Sigmoid colon (tissue), 4 donors: ENCODE data around the gene SLIT1.

Experiments
- CTCF ChIP-seq, 4 experiments: fragments of 450-650 bp in 3 of 4; fragments of 200-600 bp in 1 of 4; IDR thresholded peaks; one replicate each; pipeline ENCODE4 v1.5.1; 2016 to 2019; ENCODE audit warnings: antibody characterized with exemption in 4 of 4, mild to moderate bottlenecking in 3 of 4, moderate library complexity in 2 of 4
- POLR2A ChIP-seq, 2 donors: fragments of 450-650 bp; IDR thresholded peaks; one replicate each; pipeline ENCODE4 v1.6.1; 2016; ENCODE audit warnings: antibody characterized with exemption in 2 of 2, mild to moderate bottlenecking in 2 of 2, moderate library complexity in 2 of 2
- POLR2AphosphoS5 ChIP-seq, 4 donors: sonication (generic); formaldehyde crosslinking; IDR thresholded peaks; one replicate each; pipeline ENCODE4 v1.6.1; 2017; ENCODE audit warnings: antibody characterized with exemption in 4 of 4

GRCh38 chr10:97204826-97205679, 19.3 kb upstream of the SLIT1 start:
- no peak for TF ChIP-seq POLR2A (IDR thresholded peaks at IDR 0.05)
- TF ChIP-seq CTCF (IDR thresholded peaks at IDR 0.05), result no peak
- TF ChIP-seq POLR2AphosphoS5 (IDR thresholded peaks at IDR 0.05), result no peak
